Measurements from ENCODE around the gene PM20D1.

The PM20D1 gene

DNA sequence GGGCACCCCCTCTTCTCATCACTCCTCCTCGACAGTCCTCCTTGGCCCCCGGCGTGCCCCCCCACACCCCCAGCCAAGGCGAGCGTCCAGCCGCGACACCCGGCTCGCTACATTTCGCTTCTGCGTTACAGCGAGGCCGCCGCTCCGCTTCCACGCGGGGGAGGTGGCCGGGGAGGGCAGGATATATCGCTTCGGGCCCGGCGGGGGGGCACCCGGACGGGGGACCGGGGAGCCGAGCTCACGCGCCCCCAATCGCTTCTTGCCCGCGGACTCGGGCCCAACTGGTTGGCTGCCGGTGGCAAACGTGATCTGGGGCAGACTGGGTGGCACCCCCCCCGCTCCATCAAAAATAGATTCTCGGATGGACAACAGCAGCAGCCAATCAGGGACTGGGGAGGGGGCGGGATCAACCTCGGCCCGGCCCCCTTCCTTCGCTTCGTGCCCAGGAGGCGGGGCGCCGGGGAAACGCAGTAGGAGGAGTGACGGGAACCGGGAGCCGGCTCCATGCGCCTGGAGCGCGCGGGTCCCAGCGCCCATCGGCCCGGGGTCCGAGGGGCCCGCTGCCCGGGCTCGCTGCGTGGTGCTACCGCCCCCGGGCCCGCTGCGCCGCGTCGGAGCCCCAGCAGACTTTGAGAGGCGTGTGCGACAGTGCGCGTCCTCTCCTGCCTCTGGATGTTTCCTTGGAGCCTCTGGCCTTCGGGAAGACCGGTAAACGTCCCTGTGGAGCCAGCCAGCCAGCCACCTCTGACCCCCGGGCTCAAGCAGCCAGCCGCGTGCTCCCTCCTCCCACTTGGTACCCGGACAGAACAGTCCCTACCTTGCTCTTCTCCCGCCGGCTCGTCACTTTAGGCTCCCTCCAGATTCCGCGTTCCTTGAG lies 36.8 kb downstream of the PM20D1 start, which contains the start of gene SLC41A1:
SLC41A1 (minus strand) TSS at position 321 of the 877 bp plus-strand sequence. CDS start 2,757 bp downstream, outside the sequence.
- peak within 1 kb of the TSS; percentile 73 for H3K27ac ChIP-seq (ENCODE audit: low read depth, low read length)
- H3K27me3 ChIP-seq (ENCODE audit: control insufficient read depth in 1 of 2, insufficient read depth in 2 of 2, low read length in 2 of 2): no peaks in the 10 kb centered on the region
- peak within 1 kb of the TSS; percentile 81 to 96 for H3K4me3 ChIP-seq (ENCODE audit: low read depth in 1 of 2, low read length in 2 of 2)
- H3K4me1 ChIP-seq (ENCODE audit: insufficient read depth, low read length): peaks cover 43% of the 10 kb centered on the region
- H3K9ac ChIP-seq (ENCODE audit: low read length): peak within 1 kb of the TSS; percentile 73
- no peaks in the 10 kb centered on the region for H3K36me3 ChIP-seq (ENCODE audit: insufficient read depth, low read length)
- no peaks in the 10 kb centered on the region for H3K9me3 ChIP-seq (ENCODE audit: low read length)

DNA sequence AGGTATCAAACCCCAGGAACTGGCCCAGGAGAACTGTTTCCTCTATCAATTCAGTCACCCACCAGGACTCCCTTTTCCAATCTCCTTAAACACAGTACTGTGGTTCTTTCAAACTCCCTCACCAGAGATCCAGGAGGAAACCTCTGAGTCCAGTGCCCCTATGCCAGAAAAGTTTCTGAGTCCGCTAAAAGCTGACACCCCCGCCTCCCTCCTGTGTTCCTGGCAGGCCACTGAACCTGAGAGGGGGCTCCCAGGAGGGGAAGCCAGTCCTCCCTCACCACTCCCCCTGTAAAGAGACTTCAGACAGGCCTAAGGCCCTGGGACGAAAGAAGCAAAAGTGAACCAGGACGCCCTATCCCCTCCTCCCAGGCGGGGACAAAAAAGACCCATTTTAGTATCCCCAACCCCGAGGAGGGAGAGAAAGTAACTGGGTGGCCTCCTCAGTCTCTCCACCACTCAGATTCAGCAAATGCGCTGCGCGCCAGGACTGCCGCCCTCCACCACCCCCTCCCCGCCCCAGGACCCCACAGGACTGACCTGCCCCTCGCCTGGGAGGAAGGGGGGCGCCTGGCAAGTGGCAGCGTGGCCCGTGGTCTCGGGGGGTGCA lies 37.6 kb downstream of the PM20D1 start:
- Histone ChIP-seq H3K27me3 (ENCODE audit: control insufficient read depth in 1 of 2, insufficient read depth in 2 of 2, low read length in 2 of 2) (no peaks in the 10 kb centered on the region), H3K9ac (ENCODE audit: low read length) (peak overlapping the region; percentile 73), H3K36me3 (ENCODE audit: insufficient read depth, low read length) (no peaks in the 10 kb centered on the region), H3K9me3 (ENCODE audit: low read length) (no peaks in the 10 kb centered on the region), H3K4me3 (ENCODE audit: low read depth in 1 of 2, low read length in 2 of 2) (peak overlapping the region; percentile 81 to 96), H3K4me1 (ENCODE audit: insufficient read depth, low read length) (peaks cover 43% of the 10 kb centered on the region), H3K27ac (ENCODE audit: low read depth, low read length) (peak overlapping the region; percentile 73)

DNA sequence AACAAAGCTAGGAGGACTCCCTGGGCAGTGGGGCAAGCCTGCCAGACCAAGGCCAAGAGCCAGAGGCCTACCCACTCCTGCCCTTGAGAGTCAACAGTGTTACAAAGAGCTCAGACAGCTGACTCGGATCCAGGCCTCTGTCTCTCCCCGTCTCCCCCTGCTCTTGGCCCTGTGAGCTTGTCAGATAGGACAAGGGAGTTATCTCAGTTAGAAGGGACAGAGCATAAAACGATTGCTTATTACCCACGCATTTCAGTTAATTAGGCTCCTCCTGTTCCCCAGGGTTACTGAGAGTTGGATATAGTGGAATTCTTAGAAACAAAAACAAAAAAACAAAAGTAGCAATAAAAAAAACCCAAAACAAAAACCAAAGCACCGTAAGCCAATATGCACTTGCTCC lies 38.3 kb downstream of the PM20D1 start:
- Histone ChIP-seq H3K4me3 (ENCODE audit: low read depth in 1 of 2, low read length in 2 of 2) (peak overlapping the region; percentile 81 to 96), H3K27ac (ENCODE audit: low read depth, low read length) (peak overlapping the region; percentile 73), H3K27me3 (ENCODE audit: control insufficient read depth in 1 of 2, insufficient read depth in 2 of 2, low read length in 2 of 2) (no peaks in the 10 kb centered on the region), H3K9ac (ENCODE audit: low read length) (peak overlapping the region; percentile 73), H3K36me3 (ENCODE audit: insufficient read depth, low read length) (no peaks in the 10 kb centered on the region), H3K9me3 (ENCODE audit: low read length) (no peaks in the 10 kb centered on the region), H3K4me1 (ENCODE audit: insufficient read depth, low read length) (peaks cover 47% of the 10 kb centered on the region)

DNA sequence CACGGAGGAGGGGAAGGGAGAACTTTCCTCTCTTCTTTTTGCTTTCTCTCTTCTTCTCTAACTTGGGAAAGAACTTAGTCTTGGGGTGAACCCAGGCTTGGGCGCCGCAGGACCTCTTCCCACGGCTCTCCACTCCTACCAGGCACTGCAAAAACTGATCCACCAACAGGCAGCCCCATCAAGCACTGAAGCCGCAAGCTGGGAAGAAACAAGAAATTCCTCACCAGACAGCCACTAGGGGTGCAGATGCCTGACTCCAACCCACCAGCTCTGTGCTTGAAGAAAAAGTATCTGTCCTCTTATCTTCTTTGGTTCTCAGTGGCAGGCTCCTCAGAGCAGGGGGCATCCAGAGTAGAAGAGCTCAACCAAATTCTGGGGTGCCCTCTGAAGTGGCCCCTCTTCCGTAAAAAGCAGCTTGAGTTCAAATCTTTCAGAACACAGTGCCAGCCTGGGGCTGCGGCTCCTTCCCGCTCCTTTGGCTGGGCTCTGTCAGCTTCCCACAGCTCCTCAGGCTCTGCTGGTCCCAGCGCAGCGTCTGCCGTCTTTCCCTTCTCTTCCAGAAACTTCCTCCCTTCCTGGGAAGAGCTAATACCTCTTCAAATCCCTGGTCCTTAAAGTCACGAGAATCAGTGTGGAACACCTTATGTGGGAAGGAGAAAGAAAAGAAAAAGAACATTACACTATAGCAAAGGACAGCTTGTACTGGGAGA lies 39.3 kb downstream of the PM20D1 start:
- Histone ChIP-seq H3K27ac (ENCODE audit: low read depth, low read length) (no peak overlapping the region), H3K4me1 (ENCODE audit: insufficient read depth, low read length) (peaks cover 55% of the 10 kb centered on the region), H3K9ac (ENCODE audit: low read length) (no peak overlapping the region), H3K9me3 (ENCODE audit: low read length) (no peaks in the 10 kb centered on the region), H3K27me3 (ENCODE audit: control insufficient read depth in 1 of 2, insufficient read depth in 2 of 2, low read length in 2 of 2) (no peaks in the 10 kb centered on the region), H3K4me3 (ENCODE audit: low read depth in 1 of 2, low read length in 2 of 2) (no peak overlapping the region), H3K36me3 (ENCODE audit: insufficient read depth, low read length) (no peaks in the 10 kb centered on the region)

DNA sequence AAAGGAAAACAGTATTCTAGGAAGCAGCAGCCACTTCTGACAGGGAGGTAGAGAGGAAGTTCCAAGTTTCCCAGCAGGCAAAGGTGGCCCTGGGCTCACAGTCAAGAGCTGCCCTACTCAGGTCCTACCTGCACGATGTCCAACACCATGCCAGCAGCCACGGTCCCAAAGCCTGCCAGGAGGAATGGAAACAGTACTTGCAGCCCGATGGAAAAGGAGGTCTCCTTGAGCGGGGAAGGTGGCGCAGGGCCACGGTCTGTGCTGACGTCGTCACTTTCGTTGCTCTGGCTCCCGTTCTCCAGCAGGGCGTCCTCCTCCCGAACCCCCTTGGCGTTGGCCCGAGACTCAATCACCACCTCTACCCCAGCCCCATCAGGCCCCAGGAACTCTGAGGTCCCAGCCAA lies 40.0 kb downstream of the PM20D1 start:
- no peaks in the 10 kb centered on the region for H3K36me3 ChIP-seq (ENCODE audit: insufficient read depth, low read length)
- H3K9ac ChIP-seq (ENCODE audit: low read length): no peak overlapping the region
- no peak overlapping the region for H3K27ac ChIP-seq (ENCODE audit: low read depth, low read length)
- H3K4me1 ChIP-seq (ENCODE audit: insufficient read depth, low read length): peaks cover 62% of the 10 kb centered on the region
- no peaks in the 10 kb centered on the region for H3K27me3 ChIP-seq (ENCODE audit: control insufficient read depth in 1 of 2, insufficient read depth in 2 of 2, low read length in 2 of 2)
- peak overlapping the region in 1 of 2 donors; percentile 1 for H3K4me3 ChIP-seq (ENCODE audit: low read depth in 1 of 2, low read length in 2 of 2)
- H3K9me3 ChIP-seq (ENCODE audit: low read length): no peaks in the 10 kb centered on the region

DNA sequence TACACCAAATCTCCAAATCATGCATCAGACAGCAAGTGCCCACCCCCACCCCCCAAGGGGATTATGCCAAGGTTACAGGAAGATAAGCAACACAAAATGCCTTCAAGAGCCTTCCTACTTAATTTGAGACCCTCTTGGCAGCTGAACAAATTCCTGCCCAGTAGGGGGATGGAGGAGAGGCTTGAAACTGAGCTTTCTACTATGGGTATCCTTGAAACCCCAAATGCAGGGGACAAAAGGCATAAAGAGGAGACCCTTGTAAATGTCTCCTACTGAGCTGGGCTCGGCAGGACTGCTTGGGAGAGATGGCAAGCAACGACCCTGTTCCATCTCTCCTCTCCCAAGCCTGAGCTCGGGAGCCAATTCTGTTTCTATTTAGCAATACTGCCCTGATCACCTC lies 40.5 kb downstream of the PM20D1 start:
- Histone ChIP-seq H3K4me3 (ENCODE audit: low read depth in 1 of 2, low read length in 2 of 2) (peak overlapping the region in 1 of 2 donors; percentile 1), H3K27ac (ENCODE audit: low read depth, low read length) (no peak overlapping the region), H3K4me1 (ENCODE audit: insufficient read depth, low read length) (peaks cover 62% of the 10 kb centered on the region), H3K36me3 (ENCODE audit: insufficient read depth, low read length) (no peaks in the 10 kb centered on the region), H3K9ac (ENCODE audit: low read length) (no peak overlapping the region), H3K27me3 (ENCODE audit: control insufficient read depth in 1 of 2, insufficient read depth in 2 of 2, low read length in 2 of 2) (no peaks in the 10 kb centered on the region), H3K9me3 (ENCODE audit: low read length) (no peaks in the 10 kb centered on the region)

DNA sequence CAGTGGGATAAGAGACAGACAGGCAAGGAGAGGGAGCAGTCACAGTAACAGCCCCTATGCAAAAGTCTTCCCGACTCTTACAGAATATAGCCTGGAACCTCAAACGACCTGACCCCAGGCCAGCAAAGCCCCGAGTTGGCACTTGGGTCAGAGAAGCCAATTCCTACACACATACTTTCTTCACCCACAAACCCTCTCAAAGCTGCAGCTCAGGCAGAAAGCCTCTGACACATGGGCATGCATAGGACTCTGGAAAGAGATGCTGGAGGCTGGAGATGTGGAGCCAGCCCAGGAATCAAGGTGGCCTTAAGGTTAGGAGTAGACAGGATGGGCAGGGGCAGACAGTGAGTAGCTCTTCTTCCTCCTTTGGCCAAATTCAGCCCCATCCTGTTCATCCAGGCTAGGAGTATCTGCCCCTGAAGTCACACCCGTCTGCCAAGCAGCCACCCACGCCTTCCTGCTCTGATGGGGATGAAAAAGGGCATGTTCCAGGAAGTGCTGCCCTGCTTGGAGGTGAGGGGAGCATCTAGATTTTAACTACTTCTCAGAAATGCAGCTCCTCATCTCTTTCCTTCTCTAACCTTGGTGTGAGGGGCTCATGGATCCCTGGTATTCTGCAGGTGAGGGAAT lies 44.7 kb downstream of the PM20D1 start:
- H3K36me3 ChIP-seq (ENCODE audit: insufficient read depth, low read length): peaks cover 1% of the 10 kb centered on the region
- no peak overlapping the region for H3K27ac ChIP-seq (ENCODE audit: low read depth, low read length)
- no peaks in the 10 kb centered on the region for H3K27me3 ChIP-seq (ENCODE audit: control insufficient read depth in 1 of 2, insufficient read depth in 2 of 2, low read length in 2 of 2)
- no peak overlapping the region for H3K9ac ChIP-seq (ENCODE audit: low read length)
- peaks cover 51% of the 10 kb centered on the region for H3K4me1 ChIP-seq (ENCODE audit: insufficient read depth, low read length)
- no peaks in the 10 kb centered on the region for H3K9me3 ChIP-seq (ENCODE audit: low read length)
- no peak overlapping the region for H3K4me3 ChIP-seq (ENCODE audit: low read depth in 1 of 2, low read length in 2 of 2)

DNA sequence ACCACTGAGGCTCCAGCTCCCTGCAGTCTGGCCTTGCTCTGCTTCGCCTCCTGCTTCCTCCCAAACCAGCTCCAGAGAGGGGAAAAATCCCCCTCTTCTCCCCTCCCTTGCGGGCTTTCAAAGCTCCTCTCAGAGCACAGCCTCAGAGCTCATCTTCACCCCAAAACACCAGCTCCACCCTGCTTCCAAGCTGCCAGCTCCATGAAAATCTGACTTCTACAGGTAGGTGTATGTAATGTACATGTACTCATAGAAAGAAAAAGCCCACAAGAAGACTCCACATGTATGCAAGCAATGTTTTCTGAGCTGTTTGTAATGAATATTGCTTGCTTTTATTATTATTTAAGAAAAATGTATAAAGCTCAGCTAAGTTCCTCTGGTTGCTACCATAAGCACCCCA lies 45.3 kb downstream of the PM20D1 start:
- Histone ChIP-seq H3K36me3 (ENCODE audit: insufficient read depth, low read length) (peaks cover 7% of the 10 kb centered on the region), H3K4me1 (ENCODE audit: insufficient read depth, low read length) (peaks cover 45% of the 10 kb centered on the region), H3K27me3 (ENCODE audit: control insufficient read depth in 1 of 2, insufficient read depth in 2 of 2, low read length in 2 of 2) (no peaks in the 10 kb centered on the region), H3K9ac (ENCODE audit: low read length) (no peak overlapping the region), H3K9me3 (ENCODE audit: low read length) (no peaks in the 10 kb centered on the region), H3K4me3 (ENCODE audit: low read depth in 1 of 2, low read length in 2 of 2) (no peak overlapping the region), H3K27ac (ENCODE audit: low read depth, low read length) (no peak overlapping the region)

DNA sequence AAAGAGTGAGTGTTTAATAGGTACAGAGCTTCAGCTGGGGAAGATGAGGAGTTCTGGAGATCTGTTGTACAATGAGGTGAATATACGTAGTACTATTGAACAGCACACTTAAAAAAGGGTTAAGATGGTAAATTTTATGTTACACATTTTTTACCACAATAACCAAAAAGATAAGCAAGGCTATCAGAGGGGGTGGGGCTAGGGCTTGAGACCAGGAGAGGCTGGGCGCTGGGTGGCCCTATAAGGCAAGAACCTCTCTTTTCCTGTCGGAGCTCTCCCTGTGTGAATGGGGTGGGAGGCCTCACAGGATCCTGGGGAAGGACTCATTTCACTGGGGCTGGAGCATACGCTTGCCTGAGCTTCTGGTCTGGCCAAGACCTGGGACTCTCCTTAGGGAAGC lies 45.9 kb downstream of the PM20D1 start:
- Histone ChIP-seq H3K27ac (ENCODE audit: low read depth, low read length) (no peak overlapping the region), H3K27me3 (ENCODE audit: control insufficient read depth in 1 of 2, insufficient read depth in 2 of 2, low read length in 2 of 2) (no peaks in the 10 kb centered on the region), H3K4me3 (ENCODE audit: low read depth in 1 of 2, low read length in 2 of 2) (no peak overlapping the region), H3K9me3 (ENCODE audit: low read length) (no peaks in the 10 kb centered on the region), H3K36me3 (ENCODE audit: insufficient read depth, low read length) (peaks cover 13% of the 10 kb centered on the region), H3K4me1 (ENCODE audit: insufficient read depth, low read length) (peaks cover 40% of the 10 kb centered on the region), H3K9ac (ENCODE audit: low read length) (no peak overlapping the region)

DNA sequence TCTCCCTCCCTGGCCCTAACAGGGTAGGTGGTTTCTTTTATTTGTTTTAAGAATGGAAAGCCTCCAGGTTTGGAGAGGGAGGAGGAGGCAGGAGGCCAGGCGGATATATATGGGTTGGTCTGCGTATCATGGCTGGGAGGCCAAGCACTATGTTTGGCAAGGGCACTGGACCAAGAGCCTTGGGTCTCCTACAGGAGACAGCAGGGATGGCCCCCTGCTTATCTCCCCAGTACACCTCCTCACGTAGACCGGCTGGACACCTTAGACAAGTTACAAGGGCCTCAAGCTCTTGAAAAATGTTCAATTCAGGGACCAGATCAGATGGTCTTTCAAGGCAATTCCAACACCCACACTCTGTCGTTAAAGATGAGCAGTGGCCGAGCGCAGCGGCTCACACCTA lies 47.9 kb downstream of the PM20D1 start:
- Histone ChIP-seq H3K9me3 (ENCODE audit: low read length) (no peaks in the 10 kb centered on the region), H3K4me1 (ENCODE audit: insufficient read depth, low read length) (peaks cover 33% of the 10 kb centered on the region), H3K27ac (ENCODE audit: low read depth, low read length) (no peak overlapping the region), H3K27me3 (ENCODE audit: control insufficient read depth in 1 of 2, insufficient read depth in 2 of 2, low read length in 2 of 2) (no peaks in the 10 kb centered on the region), H3K4me3 (ENCODE audit: low read depth in 1 of 2, low read length in 2 of 2) (no peak overlapping the region), H3K36me3 (ENCODE audit: insufficient read depth, low read length) (peaks cover 33% of the 10 kb centered on the region), H3K9ac (ENCODE audit: low read length) (no peak overlapping the region)
